Urinary bladder (tissue), 4 donors: ENCODE results near the gene GPX5. TPM values are rescaled to one million over a fixed set of nuclear protein-coding genes. Genes with fewer than 3 reads are reported as not detected.

ENCODE experiments used
- DNase-seq: peaks from one replicate; pipeline ENCODE4 v3.0.0-alpha.2; 2015; ENCODE audit errors: extremely low spot score
- H3K27ac ChIP-seq: one replicate; pipeline ENCODE4 v1.5.1; 2013; ENCODE audit warnings: low read depth, mild to moderate bottlenecking, moderate library complexity
- H3K36me3 ChIP-seq: one replicate; pipeline ENCODE4 v1.6.1; 2013; ENCODE audit warnings: mild to moderate bottlenecking, moderate library complexity; ENCODE audit not compliant: insufficient read depth
- H3K4me1 ChIP-seq: one replicate; pipeline ENCODE4 v1.6.1; 2013; ENCODE audit warnings: mild to moderate bottlenecking, moderate library complexity; ENCODE audit not compliant: insufficient read depth
- H3K4me3 ChIP-seq: one replicate; pipeline ENCODE4 v1.5.1; 2013; ENCODE audit warnings: low read depth, low read length
- WGBS: extraction: QIAGEN DNeasy Blood & Tissue Kit; methylation state at CpG from one replicate; pipeline ENCODE4 v1.1.7; 2013; 5-methylcytosine and 5-hydroxymethylcytosine counted together
- polyA plus RNA-seq: library from polyadenylated mRNA; stranded (reverse); fragments of 200-250 nt; gene quantifications from one replicate; pipeline ENCODE4 v1.2.3, GENCODE V29; 2013
- total RNA-seq: library from RNA; depleted of rRNA; stranded (reverse); fragments of >200 nt; gene quantifications from one replicate; pipeline ENCODE4 v1.2.3, GENCODE V29; 2014
- donor health status: healthy with polysubstance abuse.
- donor health status: healthy.

GPX5 gene
- total and polyA plus RNA-seq, 2 donors = not detected

DNA sequence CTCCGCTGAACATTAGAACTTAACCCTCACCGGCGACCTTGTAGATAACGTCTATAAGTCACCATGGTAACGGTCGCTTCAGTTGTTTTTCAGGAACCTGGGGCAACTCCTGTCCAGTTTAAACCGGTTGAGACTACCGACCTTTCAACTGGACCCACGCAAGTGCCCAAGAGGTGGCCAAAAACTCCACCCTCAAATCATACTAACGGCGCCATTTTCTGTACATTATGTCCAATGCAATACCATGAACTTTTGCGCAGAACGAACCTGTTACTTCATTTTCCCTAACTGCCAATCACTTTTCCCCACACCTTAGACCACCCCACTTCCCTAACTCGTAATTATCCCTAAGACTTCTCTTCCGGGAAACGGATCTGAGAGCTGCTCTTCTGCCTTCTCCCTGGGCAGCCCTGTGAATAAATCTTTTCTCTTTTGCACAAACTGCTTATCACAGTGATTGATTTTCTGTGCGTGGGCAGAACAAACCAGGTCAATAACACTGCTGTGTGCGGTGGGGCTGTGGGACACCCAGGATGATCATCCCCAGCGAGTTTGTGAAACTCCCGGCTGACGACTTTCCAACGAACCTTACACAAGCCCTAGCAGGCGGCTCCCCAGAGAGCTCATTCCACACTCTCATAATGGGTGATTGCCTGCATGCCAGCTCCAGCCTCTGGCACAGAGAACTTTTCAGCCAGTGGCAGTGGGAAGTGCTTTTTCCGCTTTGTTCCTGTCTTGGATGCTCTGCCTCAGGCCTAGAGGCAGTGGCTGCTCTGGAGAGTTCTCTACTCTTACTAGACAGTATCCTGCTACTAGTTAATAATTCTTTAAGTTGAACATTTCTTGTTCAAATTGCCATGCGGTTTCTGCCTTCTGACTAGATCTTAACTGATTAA, 28.6 kb downstream of the GPX5 start:
- no peak overlapping the region for H3K4me3 ChIP-seq
- H3K27ac ChIP-seq = no peak overlapping the region
- no peaks in the 10 kb centered on the region for H3K4me1 ChIP-seq
- no peak for DNase-seq
- 21% methylated on average over 25 of the region's 25 CpGs for WGBS
- no peaks in the 10 kb centered on the region for H3K36me3 ChIP-seq

DNA sequence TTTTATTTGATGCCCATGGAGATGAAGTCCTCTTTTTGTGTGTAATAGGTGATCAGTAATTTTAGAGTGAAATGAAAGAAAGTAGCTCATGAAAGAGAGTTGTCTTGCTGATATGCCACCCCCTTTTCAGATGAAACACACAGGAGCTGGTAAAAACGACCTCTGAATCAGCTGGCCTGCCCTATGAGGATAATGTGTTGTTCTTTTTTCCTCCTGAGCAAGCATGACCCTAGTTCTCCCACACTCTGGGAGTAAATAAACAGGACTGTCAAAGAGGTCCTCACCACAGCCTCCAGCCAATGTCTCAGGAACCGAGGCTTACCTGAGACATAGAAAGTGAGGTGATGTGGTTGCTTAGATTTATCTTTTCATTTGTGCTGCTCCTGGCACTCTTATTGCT, 29.5 kb downstream of the GPX5 start:
- no peak for DNase-seq

DNA sequence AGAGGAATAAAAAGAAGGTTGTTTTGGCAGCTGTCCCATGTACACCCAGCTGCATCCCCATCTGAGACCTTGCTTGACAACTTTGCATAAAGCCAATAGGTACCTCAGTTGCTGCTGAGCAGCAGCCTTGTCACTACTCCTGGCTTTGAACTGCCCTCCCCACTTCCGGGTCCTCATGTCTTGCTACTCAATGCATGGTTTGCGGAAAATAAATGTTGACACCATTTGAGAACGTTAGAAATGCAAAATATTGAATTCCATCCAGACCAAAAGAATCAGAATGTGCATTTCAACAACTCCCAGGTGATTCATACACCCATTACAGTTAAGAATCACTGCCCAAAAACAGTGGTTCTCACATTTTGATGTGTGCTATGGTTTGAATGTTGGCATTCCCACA, 32.9 kb downstream of the GPX5 start:
- H3K27ac ChIP-seq = no peak overlapping the region
- H3K36me3 ChIP-seq = no peaks in the 10 kb centered on the region
- WGBS = 64% methylated on average over 3 of the region's 3 CpGs
- H3K4me3 ChIP-seq = no peak overlapping the region
- no peaks in the 10 kb centered on the region for H3K4me1 ChIP-seq
- DNase-seq = no peak

More for the DNA sequence above, 29.5 kb downstream of the GPX5 start:
- H3K36me3 ChIP-seq = no peaks in the 10 kb centered on the region
- H3K27ac ChIP-seq = no peak overlapping the region
- 71% methylated on average over 2 of the region's 2 CpGs for WGBS
- no peaks in the 10 kb centered on the region for H3K4me1 ChIP-seq
- no peak overlapping the region for H3K4me3 ChIP-seq

- WGBS = 49% methylated on average over 3 of the region's 3 CpGs
- H3K4me3 ChIP-seq = no peak overlapping the region
- DNase-seq = no peak
Measured at GRCh38 chr6:28563430-28564095, 37.9 kb downstream of the GPX5 start.

DNA sequence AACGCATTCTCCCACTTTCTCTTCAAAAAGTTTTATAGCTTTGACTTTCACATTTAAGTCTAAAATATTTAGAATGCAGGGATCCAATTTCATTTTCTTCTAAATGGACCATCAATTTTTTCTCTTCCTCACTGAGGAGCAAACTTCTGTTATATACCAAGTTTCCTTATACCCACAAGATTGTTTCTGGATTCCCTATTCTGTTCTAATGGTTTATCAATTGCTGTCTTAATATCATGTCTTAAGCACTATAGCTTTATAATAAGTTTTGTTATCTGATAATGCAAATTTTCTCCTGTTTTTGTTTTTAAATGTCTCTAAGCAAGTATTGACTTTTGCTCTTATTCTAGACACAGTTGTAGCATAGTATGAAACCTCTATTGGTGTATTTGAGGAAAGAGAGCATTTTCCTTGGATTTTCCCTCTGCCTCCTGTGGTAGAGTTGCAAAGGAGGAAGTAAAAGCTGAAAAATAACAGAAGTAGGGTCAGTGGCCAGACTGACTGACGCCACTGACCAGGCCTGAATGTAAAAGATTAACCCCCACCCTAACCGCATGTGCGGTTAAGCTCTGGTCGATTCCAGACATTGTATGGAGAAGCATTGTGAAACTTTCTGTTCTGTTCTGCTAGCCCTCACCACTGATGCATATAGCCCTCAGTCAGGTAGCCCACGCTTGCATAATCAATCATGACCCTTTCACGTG, 40.3 kb downstream of the GPX5 start:
- H3K4me1 ChIP-seq = no peaks in the 10 kb centered on the region
- H3K36me3 ChIP-seq = no peaks in the 10 kb centered on the region
- no peak for DNase-seq
- WGBS = 54% methylated on average over 7 of the region's 7 CpGs
- H3K4me3 ChIP-seq = no peak overlapping the region
- H3K27ac ChIP-seq = no peak overlapping the region

More at GRCh38 chr6:28563430-28564095, 37.9 kb downstream of the GPX5 start:
- Histone ChIP-seq H3K27ac (no peak overlapping the region), H3K4me1 (no peaks in the 10 kb centered on the region), H3K36me3 (no peaks in the 10 kb centered on the region)

DNA sequence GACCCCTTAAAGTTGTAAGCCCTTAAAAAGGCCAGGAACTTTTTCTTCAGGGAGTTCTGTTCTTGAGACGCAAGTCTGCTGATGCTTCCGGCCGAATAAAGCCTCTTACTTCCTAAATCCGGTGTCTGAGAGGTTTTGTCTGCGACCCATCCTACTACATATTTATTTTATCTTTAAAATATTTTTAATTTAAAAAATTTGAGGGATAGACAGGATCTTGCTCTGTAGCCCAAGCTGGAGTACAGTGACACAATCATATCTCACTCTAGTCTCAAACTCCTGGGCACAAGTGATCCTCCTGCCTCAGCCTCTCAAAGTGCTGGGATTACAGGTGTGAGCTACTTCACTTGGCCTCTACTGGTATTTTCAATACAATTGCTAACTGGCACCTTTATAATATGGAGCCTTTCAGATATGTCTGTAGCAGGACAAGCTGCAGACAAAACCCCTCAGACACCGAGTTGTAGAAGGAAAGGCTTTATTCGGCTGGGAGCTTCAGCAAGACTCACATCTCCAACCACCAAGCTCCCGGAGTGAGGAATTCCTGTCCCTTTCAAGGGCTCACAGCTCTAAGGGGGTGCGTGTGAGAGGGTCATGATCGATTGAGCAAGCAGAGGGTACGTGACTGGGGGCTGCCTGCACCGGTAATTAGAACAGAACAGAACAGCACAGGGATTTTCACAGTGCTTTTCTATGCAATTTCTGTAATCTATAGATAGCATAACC, 41.0 kb downstream of the GPX5 start:
- no peak overlapping the region for H3K4me3 ChIP-seq
- no peak overlapping the region for H3K27ac ChIP-seq
- H3K36me3 ChIP-seq = no peaks in the 10 kb centered on the region
- H3K4me1 ChIP-seq = no peaks in the 10 kb centered on the region
- 91% methylated on average over 12 of the region's 12 CpGs for WGBS
- DNase-seq = no peak

DNA sequence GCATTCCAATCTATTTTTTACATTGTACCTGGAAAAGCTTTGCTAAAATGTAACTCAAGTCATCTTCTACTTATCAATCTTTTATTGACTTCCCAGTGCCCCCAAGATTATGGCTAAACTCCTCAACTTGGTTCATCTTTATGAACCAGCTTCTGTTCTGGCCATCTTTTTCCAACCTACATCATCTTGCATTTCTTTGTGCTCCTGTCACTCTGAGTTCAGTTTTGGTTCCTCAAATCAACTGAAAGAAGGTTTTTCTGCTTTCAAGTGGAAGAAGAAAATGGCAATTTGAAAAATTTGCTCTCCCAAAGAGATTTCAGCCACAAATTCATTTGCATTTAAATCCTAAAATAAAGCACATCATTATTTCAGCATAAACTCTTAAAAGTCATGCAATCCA, 41.8 kb downstream of the GPX5 start:
- H3K27ac ChIP-seq = no peak overlapping the region
- no peaks in the 10 kb centered on the region for H3K4me1 ChIP-seq
- DNase-seq = no peak
- no peak overlapping the region for H3K4me3 ChIP-seq
- no peaks in the 10 kb centered on the region for H3K36me3 ChIP-seq

- Histone ChIP-seq H3K27ac (no peak overlapping the region), H3K4me3 (no peak overlapping the region), H3K36me3 (no peaks in the 10 kb centered on the region), H3K4me1 (no peaks in the 10 kb centered on the region)
- WGBS = 97% methylated on average over 4 of the region's 4 CpGs
- DNase-seq = no peak
Measured at GRCh38 chr6:28568515-28569108, 42.9 kb downstream of the GPX5 start.

DNA sequence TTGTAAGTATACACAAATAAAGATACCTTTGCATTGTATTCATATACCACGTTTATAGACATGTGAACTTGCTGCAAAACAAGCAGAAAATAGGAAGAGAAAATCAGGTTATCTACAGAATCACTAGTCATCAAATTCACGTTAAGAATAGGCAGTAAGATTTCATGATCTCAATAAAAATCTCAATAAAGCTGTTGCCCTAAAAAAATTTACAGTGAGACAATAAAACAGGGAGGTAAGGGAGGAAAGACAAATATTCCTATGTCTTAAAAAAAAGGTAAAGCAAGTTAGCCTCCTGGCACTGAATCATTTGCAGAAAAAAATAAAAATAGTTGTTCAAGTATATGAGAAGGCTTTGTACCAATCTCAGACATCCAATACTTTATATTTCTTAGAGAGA, 44.1 kb downstream of the GPX5 start:
- WGBS = 31% methylated on average over 2 of the region's 2 CpGs
- no peak overlapping the region for H3K27ac ChIP-seq
- DNase-seq = no peak
- H3K4me1 ChIP-seq = no peaks in the 10 kb centered on the region
- H3K36me3 ChIP-seq = no peaks in the 10 kb centered on the region
- H3K4me3 ChIP-seq = no peak overlapping the region

GRCh38 chr6:28580475-28580874, 54.8 kb downstream of the GPX5 start:
- DNase-seq = no peak

DNA sequence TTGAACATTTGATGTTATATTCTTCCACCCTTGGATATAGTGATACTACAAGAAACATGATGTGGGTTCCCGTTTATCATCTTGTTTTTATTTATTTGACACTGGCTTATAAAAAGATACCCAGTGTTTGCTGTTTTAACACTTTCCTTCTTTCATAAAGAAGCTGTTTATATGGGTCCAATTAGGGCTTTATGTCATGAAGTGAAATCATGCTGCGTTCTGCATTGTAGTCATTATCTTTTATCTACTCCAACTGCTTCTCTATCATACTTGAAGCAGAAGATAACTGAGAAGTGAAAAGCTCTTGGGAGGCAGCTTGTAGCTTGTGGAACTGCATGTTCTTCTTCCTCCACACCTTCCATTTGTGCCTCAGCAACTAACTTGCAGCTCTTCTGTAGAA, 57.8 kb downstream of the GPX5 start:
- H3K4me3 ChIP-seq = no peak overlapping the region
- no peaks in the 10 kb centered on the region for H3K4me1 ChIP-seq
- 61% methylated on average over 2 of the region's 2 CpGs for whole genome bisulfite sequencing
- DNase-seq = no peak
- H3K36me3 ChIP-seq = no peaks in the 10 kb centered on the region
- no peak overlapping the region for H3K27ac ChIP-seq

More at GRCh38 chr6:28580475-28580874, 54.8 kb downstream of the GPX5 start:
- no peak overlapping the region for H3K27ac ChIP-seq
- H3K4me1 ChIP-seq = no peaks in the 10 kb centered on the region
- H3K36me3 ChIP-seq = no peaks in the 10 kb centered on the region
- no peak overlapping the region for H3K4me3 ChIP-seq
